IMR-90 (cell line): ENCODE data around the gene SDS. TPM values are rescaled to one million over a fixed set of nuclear protein-coding genes. Genes with fewer than 3 reads are reported as not detected.

ENCODE experiments used
- ATAC-seq: fragments of 200-7000 bp; cut with Tn5 transposase; 2 replicates; pipeline ENCODE4 v1.9.1; 2020; ENCODE audit warnings: low read depth, mild to moderate bottlenecking, moderate library complexity
- BruUV-seq: library from RNA; stranded (reverse); fragments of 400-500 nt; replicated peaks from 2 replicates; lab custom pipeline; 2021; lab: Mats Ljungman, UMichigan
- CTCF ChIA-PET: fragments of 300-600 bp; formaldehyde crosslinking; extraction: SDS; loops from one replicate; lab custom pipeline; 2021; ENCODE audit warnings: antibody characterized with exemption; lab: Yijun Ruan, JAX
- POLR2A ChIA-PET: fragments of 300-600 bp; sonication (Branson Sonifier 250); formaldehyde crosslinking; loops from one replicate; lab custom pipeline; 2022; ENCODE audit warnings: antibody characterized with exemption; ENCODE audit not compliant: unreplicated experiment; lab: Charles Lee
- DNase-seq: peaks from one replicate; pipeline ENCODE4 v3.0.0; 2013
- H2AFZ ChIP-seq: replicated peaks from 2 replicates; pipeline ENCODE3; 2013; ENCODE audit warnings: low read length, mild to moderate bottlenecking; ENCODE audit not compliant: poor library complexity
- H2AK5ac ChIP-seq: 2 replicates; pipeline ENCODE4 v1.6.1; 2013; ENCODE audit warnings: low read depth, low read length, inconsistent platforms
- H2AK9ac ChIP-seq: replicated peaks from 2 replicates; pipeline ENCODE3; 2013; ENCODE audit warnings: mild to moderate bottlenecking, low read depth, low read length, moderate library complexity; ENCODE audit not compliant: poor library complexity
- H2BK120ac ChIP-seq: 2 replicates; pipeline ENCODE4 v1.6.1; 2013; ENCODE audit warnings: low read depth, low read length, inconsistent platforms
- H2BK15ac ChIP-seq: 3 replicates; pipeline ENCODE4 v1.6.1; 2013; ENCODE audit warnings: low read depth, low read length, inconsistent platforms
- H2BK20ac ChIP-seq: 2 replicates; pipeline ENCODE4 v1.6.1; 2013; ENCODE audit warnings: low read depth, mild to moderate bottlenecking, inconsistent platforms, low read length, moderate library complexity
- H2BK5ac ChIP-seq: 2 replicates; pipeline ENCODE4 v1.6.1; 2013; ENCODE audit warnings: mild to moderate bottlenecking, low read depth, low read length, inconsistent platforms; ENCODE audit not compliant: poor library complexity, severe bottlenecking
- H3K14ac ChIP-seq: replicated peaks from 2 replicates; pipeline ENCODE4 v1.6.1; 2013; ENCODE audit warnings: low read depth, low read length, inconsistent platforms
- H3K18ac ChIP-seq: 2 replicates; pipeline ENCODE4 v1.6.1; 2013; ENCODE audit warnings: low read depth, low read length, control low read depth
- H3K23ac ChIP-seq: 2 replicates; pipeline ENCODE4 v1.6.1; 2013; ENCODE audit warnings: low read depth, low read length, inconsistent platforms
- H3K27ac ChIP-seq: 2 replicates; pipeline ENCODE4 v1.5.1; 2013; ENCODE audit warnings: mild to moderate bottlenecking, control low read depth, low read length; ENCODE audit not compliant: insufficient read depth
- H3K27me3 ChIP-seq: 2 replicates; pipeline ENCODE4 v1.6.1; 2013; ENCODE audit warnings: low read length; ENCODE audit not compliant: control insufficient read depth, insufficient read depth
- H3K36me3 ChIP-seq: 2 replicates; pipeline ENCODE4 v1.6.1; 2013; ENCODE audit warnings: low read length, mixed read lengths; ENCODE audit not compliant: control insufficient read depth, insufficient read depth
- H3K4ac ChIP-seq: 2 replicates; pipeline ENCODE4 v1.6.1; 2013; ENCODE audit warnings: low read depth, low read length, inconsistent platforms
- H3K4me1 ChIP-seq: 2 replicates; pipeline ENCODE4 v1.6.1; 2013; ENCODE audit warnings: low read length, mixed read lengths; ENCODE audit not compliant: control insufficient read depth, insufficient read depth
- H3K4me2 ChIP-seq: 2 replicates; pipeline ENCODE4 v1.6.1; 2013; ENCODE audit warnings: low read depth, mild to moderate bottlenecking, control low read depth, low read length, moderate library complexity
- H3K4me3 ChIP-seq: 2 replicates; pipeline ENCODE4 v1.5.1; 2013; ENCODE audit warnings: low read depth, mild to moderate bottlenecking, control low read depth, low read length, moderate library complexity; ENCODE audit not compliant: insufficient read depth
- H3K56ac ChIP-seq: 2 replicates; pipeline ENCODE4 v1.6.1; 2013; ENCODE audit warnings: low read length, inconsistent platforms; ENCODE audit not compliant: insufficient read depth; ENCODE audit errors: extremely low read depth
- H3K79me1 ChIP-seq, 2 experiments: 2 replicates each; pipeline ENCODE4 v1.6.1; 2013; ENCODE audit warnings: low read length in 2 of 2, inconsistent platforms in 1 of 2, low read depth in 1 of 2
- H3K9ac ChIP-seq: 2 replicates; pipeline ENCODE4 v1.6.1; 2013; ENCODE audit warnings: low read depth, low read length, control low read depth
- H3K9me1 ChIP-seq: 2 replicates; pipeline ENCODE4 v1.6.1; 2013; ENCODE audit warnings: low read length, inconsistent platforms; ENCODE audit not compliant: insufficient read depth
- H3K9me3 ChIP-seq: 2 replicates; pipeline ENCODE4 v1.6.1; 2013; ENCODE audit warnings: low read length; ENCODE audit not compliant: control insufficient read depth, insufficient read depth
- H4K20me1 ChIP-seq: 2 replicates; pipeline ENCODE4 v1.6.1; 2013; ENCODE audit warnings: low read length, inconsistent platforms; ENCODE audit not compliant: insufficient read depth
- H4K5ac ChIP-seq: 2 replicates; pipeline ENCODE4 v1.6.1; 2013; ENCODE audit warnings: mild to moderate bottlenecking, low read depth, low read length, control low read depth
- H4K8ac ChIP-seq, 2 experiments: 2 replicates each; pipeline ENCODE4 v1.6.1; 2013; ENCODE audit warnings: low read depth in 2 of 2, low read length in 2 of 2, control low read depth in 1 of 2, inconsistent platforms in 1 of 2
- H4K91ac ChIP-seq: 2 replicates; pipeline ENCODE4 v1.6.1; 2013; ENCODE audit warnings: low read depth, low read length, inconsistent platforms; ENCODE audit not compliant: insufficient read depth
- CEBPB ChIP-seq: IDR thresholded peaks from 2 replicates; pipeline ENCODE4 v1.6.1; 2012; ENCODE audit warnings: low read depth, low read length, improper control_type of control experiment
- FOS ChIP-seq: fragments of 150-350 bp; IDR thresholded peaks from 2 replicates; pipeline ENCODE4 v1.6.1; 2016; ENCODE audit warnings: low read depth, low read length
- RAD21 ChIP-seq: IDR thresholded peaks from 2 replicates; pipeline ENCODE4 v1.6.1; 2012; ENCODE audit warnings: low read length, improper control_type of control experiment
- WGBS, 2 experiments: methylation state at CpG; one replicate each; pipeline versions ENCODE4 v1.1.5 to v1.1.7; 2013; ENCODE audit warnings: missing lambda C conversion rate in 2 of 2; ENCODE audit not compliant: insufficient read length in 1 of 2; ENCODE audit errors: extremely low coverage in 2 of 2; 5-methylcytosine and 5-hydroxymethylcytosine counted together
- dilution Hi-C: fragments of 300-500 bp; cut with HindIII; formaldehyde crosslinking; loops from one replicate; pipeline ENCODE4 v1.14.3; 2018; ENCODE audit warnings: low sequenced_read_pairs; ENCODE audit not compliant: unreplicated experiment
- in situ Hi-C: fragments of 300-500 bp; cut with MboI; formaldehyde crosslinking; loops from 3 replicates; pipeline ENCODE4 v1.14.3; 2019; ENCODE audit warnings: low sequenced_read_pairs, inconsistent platforms, mixed read lengths
- intact Hi-C: fragments of 100-400 bp; cut with micrococcal nuclease; formaldehyde crosslinking; loops from 2 replicates; pipeline ENCODE4 v1.10.0; 2022
- polyA plus RNA-seq, 3 experiments: library from polyadenylated mRNA; depleted of rRNA; stranded (reverse); fragments of >200 nt; gene quantifications; 2 replicates each; pipeline ENCODE4 v1.2.3, GENCODE V29; 2012; ENCODE audit warnings: low replicate concordance in 1 of 3
- total RNA-seq: library from RNA; depleted of rRNA; stranded (reverse); fragments of >200 nt; gene quantifications from 2 replicates; pipeline ENCODE4 v1.2.3, GENCODE V29; 2012
- TF ChIP-seq, protein P1 (sequence below): conservative IDR thresholded peaks from 2 replicates; pipeline ENCODE4 v1.5.1; 2012; ENCODE audit warnings: mild to moderate bottlenecking, low read depth, low read length, improper control_type of control experiment

The SDS gene
- total and polyA plus RNA-seq, 2 of the 4 experiments (the other 2 are of a cell fraction) = not detected

DNA sequence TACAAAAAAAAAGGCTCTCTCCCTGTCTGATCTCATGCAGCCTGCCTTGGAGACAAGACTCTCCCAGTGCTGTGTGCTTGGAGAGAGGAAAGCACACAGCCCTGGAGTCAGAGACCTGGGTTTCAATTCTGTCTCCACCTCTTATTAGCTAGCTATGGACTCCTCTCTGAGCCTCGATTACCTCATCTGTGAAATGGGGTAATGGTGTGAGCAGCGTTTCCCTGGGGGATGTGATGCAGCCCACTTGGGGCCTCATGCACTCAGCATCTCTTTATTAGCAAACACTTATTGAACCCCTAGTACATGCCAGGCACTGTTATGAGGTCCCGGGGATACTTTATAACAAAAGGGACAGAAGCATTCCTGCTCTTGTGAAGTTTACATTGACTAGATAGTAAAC, 12.5 kb downstream of the SDS start:
- Histone ChIP-seq H4K5ac (no peak overlapping the region), H3K27me3 (no peaks in the 10 kb centered on the region), H2BK120ac (no peak overlapping the region), H2AK5ac (no peak overlapping the region), H3K14ac (no peak overlapping the region), H3K27ac (no peak overlapping the region), H3K9ac (no peak overlapping the region), H2AFZ (no peak overlapping the region), H4K20me1 (no peaks in the 10 kb centered on the region), H2BK5ac (no peak overlapping the region), H2AK9ac (no peak overlapping the region), H3K56ac (no peak overlapping the region), H3K9me3 (no peaks in the 10 kb centered on the region; the same call in 1 of the 2 replicates), H2BK15ac (no peak overlapping the region), H3K36me3 (peaks cover 17% of the 10 kb centered on the region), H3K23ac (no peak overlapping the region), H2BK20ac (no peak overlapping the region), H3K18ac (no peak overlapping the region), H3K9me1 (no peaks in the 10 kb centered on the region; the same call in 1 of the 2 replicates), H3K4me2 (no peak overlapping the region), H4K91ac (no peak overlapping the region), H3K4me1 (no peaks in the 10 kb centered on the region), H3K79me1 (no peaks in the 10 kb centered on the region), H3K4me3 (no peak overlapping the region), H4K8ac (no peak overlapping the region), H3K4ac (no peak overlapping the region)
- dilution Hi-C loops (no loop called here), in situ Hi-C loops (no loop called here), intact Hi-C loops (no loop called here)
- ChIA-PET POLR2A (no interaction called here), CTCF (interaction anchor here (0.6 kb wide), 1 partner anchor 11 kb away, joined by 3 read pairs; no protein-coding TSS in a partner anchor)
- TF ChIP-seq FOS (no peak), RAD21 (no peak), CEBPB (no peak)
- TF ChIP-seq, protein P1, sequence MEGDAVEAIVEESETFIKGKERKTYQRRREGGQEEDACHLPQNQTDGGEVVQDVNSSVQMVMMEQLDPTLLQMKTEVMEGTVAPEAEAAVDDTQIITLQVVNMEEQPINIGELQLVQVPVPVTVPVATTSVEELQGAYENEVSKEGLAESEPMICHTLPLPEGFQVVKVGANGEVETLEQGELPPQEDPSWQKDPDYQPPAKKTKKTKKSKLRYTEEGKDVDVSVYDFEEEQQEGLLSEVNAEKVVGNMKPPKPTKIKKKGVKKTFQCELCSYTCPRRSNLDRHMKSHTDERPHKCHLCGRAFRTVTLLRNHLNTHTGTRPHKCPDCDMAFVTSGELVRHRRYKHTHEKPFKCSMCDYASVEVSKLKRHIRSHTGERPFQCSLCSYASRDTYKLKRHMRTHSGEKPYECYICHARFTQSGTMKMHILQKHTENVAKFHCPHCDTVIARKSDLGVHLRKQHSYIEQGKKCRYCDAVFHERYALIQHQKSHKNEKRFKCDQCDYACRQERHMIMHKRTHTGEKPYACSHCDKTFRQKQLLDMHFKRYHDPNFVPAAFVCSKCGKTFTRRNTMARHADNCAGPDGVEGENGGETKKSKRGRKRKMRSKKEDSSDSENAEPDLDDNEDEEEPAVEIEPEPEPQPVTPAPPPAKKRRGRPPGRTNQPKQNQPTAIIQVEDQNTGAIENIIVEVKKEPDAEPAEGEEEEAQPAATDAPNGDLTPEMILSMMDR = no peak
- ATAC-seq (no peak), DNase-seq (no peak)
- no TSS peak for BruUV-seq
- no CpG with 5 or more reads among the region's 3 CpGs for WGBS, 2 experiments
